CD4-positive, alpha-beta T cell treated with Interferon gamma for 1 hour (primary cell): ENCODE data around the gene PDLIM4.

ENCODE experiments used
- DNase-seq: peaks from one replicate; pipeline ENCODE4 v3.0.0-alpha.2; 2020

Gene PDLIM4

DNA sequence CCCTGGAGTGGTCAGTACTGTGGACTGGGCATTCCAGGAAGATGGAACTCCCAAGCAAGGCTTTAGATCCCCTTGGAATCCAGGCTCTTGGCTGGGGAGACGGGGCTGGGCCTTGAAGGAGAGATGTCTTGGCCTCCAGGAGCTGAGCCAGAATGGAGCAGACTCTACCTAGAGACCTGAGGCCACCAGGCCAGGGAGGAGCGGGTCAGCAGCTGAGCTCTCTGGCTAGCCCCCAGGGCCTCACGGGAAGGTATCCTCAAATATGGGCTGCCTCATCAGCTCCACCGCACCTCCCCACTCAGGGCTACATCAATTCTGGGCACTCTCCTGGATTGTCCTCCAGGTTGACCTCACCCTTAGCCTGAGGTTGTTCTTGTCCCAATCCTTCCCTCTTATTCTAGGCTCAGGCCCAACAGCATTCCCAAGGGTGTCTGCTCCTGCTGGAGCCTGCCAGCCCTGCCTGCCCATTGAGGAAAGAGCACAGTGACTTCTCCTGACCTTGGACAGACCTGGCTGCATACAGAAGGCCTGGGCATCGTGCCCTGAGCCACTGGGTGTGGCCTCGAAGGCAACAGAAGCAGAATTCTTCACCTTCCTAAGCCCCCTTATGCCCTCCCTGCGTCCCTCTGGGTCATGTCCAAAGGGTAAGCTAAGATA lies 3.0 kb upstream of the PDLIM4 start:
- no peak for DNase-seq

DNA sequence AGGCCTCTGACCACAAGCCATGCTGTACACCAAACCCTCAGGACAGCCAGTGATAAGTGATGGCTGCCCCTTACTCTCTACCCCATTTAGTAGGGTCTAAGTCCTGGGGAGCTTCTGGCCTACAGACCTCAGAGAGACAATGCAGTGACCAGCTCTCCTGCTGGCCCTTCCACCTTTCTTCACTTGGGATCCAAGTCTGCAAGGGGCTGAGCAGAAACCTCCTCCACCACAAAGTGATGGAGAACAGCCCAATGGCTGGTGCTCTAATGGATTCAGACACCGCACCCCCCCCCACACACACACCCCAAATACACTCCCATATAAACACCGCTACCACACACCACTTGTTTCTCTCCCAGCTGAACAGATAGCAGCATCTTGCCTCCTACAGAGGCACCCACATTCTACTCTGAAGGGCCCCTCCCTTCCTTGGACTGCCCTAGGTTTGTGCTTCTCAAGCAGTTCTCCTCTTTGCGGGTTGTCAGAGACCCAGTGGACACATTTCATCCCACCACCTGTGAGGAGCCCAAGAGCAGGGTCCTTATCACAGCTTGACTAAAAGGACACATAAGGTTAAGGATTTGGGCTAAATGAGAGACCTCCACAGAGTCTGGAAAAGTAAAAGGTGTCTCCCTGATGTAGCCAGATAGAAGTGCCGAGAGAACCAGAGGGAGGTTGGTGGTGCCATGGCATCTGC lies 1.3 kb upstream of the PDLIM4 start:
- no peak for DNase-seq

DNA sequence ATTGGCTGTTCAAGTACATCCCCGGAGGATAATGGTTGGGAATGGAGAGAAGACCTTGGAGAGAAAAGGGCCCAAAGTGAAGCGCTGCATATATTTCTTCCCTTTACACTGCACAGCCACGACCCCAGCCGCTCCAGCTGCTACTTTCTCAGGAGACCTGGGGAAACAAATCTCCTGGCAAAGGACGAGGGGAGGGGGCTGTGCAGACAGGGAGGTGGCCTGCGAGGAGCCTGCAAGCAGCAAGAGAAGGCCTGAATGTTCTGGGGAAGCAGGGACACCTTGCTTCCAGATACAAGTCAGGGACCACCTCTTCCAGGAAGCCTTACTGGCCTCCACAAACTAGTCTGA lies 739 bp upstream of the PDLIM4 start:
- no peak for DNase-seq

DNA sequence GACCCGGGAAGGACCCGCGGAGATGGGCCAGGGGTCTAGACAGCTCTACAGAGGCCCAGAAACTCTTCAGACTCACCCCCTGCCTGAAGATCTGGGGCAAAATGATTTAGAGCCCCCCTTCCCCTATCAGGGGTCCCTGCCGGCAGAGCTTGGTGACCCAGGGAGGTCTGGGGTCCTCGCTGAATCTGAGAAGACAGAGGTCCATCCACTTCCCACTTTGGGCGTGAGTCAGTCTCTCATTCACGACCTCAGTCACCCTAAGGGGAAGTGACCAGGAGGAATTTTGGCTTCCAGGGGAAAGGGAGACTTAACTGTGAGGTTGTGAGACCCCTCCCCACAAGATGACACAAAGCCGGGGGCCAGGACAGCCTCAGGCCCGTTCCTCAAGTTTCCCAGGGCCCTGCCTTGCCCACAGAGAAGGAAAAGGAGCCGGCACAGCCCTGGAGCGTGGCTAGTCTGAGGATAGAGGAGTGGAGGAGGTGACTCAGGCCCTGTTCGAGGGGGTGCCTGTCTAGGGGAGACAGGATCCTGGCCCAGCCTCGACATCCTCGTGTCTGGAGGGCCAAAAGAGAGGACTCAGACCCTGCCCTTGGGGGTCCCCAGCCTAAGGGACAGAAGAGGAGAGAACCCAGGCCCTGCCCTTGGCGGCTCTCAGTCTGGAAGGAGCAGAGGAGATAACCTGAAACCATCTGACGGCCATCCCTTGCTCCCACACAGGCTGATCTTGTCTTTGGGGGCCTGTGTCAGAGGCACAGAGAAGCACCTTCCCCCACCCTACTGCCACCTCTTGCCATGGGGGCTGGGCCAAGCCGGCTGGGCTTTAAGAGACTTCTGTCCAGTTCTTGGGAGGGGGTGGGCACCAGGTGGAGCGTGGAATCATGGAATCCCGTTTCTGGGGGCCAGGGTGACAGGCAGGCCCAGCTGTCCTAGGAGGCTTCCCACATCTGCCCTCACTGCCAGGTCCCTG lies 889 bp downstream of the PDLIM4 start:
- no peak for DNase-seq

DNA sequence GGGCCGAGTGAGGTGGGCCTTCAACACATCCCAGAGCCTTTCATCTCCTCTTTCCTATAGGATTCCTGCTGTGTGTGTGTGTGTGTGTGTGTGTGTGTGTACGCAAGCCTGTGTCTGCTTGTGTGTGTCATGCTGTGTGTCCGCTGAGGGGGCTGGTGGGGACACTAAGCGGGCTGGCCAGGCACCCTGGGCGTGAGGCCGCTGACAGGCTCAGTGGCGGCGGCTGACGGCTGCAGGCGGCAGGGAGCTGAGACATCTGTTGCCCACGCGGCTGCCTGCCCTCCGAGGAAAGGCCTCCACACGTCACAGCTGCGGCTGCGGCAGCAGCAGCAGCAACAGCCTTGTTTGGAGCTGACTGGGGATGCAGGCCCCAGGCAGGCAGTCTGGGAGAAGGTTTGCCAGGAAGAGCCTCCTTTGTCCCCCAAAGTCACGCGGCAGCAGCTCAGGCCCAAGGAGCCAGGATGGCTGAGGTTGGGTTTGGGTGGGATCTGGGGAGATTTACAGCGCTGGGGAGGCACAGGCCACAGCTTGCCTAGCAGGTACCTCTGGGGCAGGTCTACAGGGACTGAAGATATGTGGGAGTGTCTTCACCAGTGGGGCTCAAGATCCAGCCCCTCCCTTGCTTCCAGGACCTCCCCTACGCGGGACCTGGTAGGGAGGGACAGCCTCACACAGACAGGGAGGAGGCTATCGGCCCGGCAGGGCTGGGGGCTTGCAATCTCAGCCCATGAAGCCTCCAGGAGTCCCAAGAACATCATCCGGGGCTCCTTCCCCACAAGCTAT lies 1.8 kb downstream of the PDLIM4 start:
- no peak for DNase-seq

DNA sequence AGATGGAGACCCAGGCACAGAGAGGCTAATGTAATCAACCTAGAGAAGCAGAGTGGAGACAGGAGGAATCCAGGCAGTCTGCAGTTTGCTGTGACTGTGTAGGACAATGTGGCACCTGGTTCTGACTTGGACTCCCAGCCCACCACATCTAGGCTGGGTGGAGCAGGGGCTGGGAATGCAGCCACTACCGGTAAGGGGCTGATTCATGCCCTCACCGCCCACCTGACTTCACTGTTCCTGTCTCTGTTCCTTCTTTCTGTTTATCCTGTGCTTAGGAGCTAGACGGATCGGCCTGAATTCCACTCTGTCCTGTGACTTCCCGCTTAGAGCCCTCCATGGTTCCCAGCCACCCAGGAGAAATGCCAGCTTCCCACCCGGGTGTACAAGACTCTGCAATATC lies 2.6 kb downstream of the PDLIM4 start:
- DNase-seq: no peak

DNA sequence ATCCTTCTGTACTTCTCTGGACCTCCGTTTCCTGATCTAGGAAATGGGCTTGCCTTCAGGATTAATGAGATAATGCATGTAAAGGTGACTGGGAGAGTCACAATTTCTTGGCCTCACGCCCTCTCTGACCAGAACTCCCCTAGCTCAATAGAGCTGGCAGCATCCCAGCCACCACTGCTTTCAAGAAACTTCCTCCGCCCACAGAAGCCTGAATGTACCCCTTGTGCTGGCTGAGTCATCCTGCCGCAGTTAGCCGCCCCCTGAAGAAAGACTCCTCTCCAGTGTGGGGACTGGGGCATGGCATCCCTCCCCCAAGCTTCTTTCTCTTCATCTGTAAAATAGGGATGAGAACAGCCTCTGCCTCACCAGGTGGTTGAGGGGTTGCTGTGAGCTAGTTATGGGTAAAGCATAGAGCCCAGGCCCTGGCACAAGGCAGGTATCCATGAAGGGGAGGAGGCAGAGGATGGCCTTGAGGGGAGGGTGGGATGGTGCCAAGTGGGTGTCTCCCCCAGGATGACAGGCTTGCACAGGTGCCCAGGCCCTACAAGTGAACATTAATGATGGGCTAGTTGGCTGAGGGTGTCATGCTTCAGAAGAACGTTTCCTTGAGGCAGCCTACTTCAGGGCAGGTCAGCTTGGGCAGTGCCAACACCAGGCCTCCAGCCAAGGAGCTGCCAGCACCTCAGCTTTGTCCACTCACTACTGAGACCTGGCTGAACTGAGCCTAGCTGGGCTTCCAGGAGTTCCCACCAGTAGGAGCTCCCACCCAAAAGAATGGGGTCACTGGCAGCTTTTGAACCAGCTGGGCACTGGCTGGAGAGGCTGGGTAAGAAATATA lies 3.4 kb downstream of the PDLIM4 start:
- DNase-seq: no peak

DNA sequence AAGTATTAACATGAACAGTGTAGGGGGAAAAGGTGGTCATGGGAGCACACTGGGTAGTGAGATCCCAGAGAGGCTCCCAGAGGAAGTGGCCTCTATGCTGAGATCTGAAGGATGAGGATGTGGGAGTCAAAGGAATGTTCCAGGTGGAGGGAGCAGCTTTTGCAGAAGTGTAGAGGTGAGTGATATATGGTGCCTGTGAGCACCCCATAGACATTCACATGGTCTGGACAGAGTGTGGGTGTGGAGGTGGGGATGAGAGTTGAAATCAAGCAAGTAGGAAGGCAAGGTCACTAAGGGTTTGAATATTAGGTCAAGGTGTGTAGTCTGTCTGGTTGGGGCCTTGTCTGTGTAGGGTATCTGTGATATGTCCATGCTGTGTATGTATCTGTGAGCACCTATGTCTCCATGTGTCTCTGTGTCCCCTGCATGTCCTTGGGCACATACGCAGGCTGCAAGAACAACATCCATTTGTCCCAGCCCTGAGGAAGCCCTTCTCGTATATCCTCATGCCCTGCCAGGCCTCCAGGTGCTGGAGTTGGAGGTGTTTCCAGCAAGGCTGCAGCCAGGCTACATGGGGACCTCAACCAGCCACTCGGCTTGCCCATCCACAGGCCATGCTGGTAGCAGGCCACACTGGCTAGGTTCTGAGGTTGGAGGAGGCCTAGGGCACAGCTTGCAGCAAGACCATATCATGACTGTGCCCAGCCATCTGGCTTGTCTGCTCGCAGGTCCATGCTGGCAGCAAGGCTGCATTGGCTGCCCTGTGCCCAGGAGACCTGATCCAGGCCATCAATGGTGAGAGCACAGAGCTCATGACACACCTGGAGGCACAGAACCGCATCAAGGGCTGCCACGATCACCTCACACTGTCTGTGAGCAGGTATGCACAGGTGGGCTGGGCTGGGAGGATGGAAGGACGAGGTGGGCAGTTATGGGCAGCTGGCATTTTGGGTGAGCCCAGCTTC lies 4.7 kb downstream of the PDLIM4 start:
- no peak for DNase-seq

DNA sequence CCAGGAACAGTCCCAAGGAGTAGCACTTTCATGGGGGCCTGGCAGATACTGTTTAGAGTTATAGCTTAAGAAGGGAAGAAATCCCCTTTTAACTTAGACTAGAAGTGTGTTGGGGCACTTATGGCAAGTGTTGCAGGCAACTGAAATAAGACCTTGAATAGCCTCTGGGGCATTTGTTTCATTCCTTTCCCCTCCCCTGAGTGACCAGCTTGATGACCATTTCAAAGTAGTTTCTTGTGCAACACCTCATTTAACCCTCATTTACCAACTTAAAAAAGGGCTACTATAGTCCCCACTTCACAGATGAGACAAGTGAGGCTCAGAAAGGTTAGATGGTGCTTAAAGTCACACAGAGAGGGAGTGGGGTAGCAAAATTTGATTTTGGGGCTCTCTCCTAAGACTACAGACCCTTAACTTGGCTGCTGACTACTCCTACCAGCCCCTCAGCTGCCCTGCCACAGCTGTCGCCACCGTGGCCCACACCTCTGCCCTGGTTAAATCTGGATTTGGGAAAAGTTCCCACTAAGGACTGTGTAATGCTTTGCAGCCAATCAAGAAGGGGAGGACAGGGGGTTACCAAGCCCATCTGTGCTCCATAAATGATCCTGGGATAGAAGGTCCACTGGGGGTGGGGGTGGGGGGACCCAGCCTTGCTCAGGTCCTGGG lies 5.5 kb downstream of the PDLIM4 start:
- no peak for DNase-seq

DNA sequence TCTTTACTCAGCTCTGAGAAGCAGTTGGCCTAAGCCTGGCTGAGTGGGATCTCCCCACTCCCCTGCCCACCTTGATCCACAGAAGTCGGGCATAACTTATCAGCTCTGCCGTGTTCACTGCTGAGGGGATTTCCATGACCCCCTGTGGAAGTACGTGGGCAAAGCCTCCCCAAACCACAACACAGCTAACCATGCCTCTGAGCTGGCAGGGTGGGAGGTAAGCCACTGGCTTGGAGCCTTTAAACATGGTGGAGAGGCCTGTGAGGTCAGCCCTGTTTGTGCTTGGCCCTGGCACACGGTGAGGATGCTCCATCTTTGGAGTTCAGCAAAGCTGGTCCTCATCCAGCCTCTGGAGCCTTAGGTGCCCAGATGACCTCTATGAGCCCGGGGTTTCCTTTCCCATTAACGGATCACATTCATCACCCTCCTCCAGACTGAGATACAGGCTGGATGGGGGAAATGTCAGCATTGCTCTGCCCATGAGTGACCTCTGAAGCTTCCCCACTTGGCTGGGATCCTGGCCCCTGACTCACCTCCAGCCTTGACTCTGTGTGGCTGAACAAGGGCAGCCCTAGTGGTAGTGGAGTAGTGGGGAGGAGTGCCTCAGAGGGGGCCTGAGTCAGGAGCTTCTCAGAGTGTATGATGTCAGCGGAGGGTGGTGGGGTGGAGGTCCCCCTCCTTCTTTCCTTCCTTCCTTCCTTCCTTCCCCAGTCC lies 6.2 kb downstream of the PDLIM4 start:
- no peak for DNase-seq

DNA sequence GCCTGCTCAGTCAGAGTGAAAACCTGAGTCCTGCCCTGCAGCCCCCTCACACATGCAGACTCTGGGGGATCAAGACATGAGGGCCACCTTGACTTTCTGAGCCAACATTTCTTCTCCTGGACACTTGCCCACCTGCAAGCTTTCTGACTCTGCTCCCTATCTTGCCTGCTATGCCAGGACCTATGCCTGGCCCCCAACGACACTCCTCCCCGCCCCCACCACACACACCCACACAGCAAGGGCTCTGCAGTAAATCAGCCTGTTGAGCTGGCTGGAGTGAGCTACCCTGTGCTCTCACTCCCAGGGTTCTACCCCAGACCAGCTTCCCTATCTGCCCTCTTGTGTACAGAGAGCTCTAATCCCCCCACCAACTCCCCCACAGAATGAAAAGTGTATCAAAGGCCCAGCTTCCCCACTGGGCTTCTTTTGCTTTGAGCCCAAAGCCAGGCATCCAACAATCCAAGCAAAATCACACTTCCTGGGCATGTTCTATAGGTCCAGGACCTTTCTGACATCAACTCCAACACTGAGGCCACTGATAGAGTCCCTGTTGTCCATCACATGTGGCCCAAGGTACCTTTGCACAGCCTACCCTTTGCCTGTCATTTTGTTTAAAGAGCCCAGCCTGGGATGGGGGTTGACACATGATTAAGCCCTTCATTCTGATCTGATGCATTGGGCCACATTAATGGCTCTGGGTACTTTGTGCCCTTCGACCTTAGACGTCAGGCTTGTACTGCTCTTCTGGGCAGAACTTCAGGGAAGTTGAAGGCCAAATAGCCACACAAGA lies 7.2 kb downstream of the PDLIM4 start:
- no peak for DNase-seq

DNA sequence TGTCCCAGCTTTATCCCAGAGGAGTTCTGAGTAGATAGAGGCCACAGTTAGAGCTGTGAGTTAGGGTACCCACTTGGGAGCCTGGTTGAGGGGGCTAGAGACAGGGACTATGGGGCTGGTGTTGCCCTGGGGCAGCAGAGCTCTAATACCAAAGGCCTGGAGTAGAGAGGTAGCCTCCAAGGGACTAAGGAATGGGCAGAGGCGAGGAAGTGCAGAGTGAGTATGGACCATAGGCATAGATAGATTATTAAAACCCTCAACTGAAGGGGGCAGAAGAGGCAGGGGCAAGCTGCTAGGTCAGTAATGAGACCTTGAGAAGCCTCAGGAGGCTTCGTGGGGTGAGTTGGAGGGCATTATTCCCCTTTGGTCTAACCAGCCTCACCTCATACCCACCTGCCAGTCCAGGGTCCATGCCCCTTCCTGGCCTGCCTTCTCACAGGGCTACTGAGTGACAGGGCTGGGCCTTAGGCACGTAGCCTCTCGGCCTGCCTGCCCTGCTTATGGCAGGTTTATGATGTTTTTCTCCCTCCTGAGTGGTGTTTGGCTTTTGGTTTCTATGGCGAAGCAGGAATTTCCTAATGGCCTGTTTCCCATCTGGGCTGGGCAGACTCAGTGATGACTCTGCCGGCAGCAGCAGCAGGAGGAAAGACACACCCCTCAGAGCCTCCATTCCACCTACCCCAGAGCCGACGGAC lies 8.0 kb downstream of the PDLIM4 start:
- DNase-seq: no peak

DNA sequence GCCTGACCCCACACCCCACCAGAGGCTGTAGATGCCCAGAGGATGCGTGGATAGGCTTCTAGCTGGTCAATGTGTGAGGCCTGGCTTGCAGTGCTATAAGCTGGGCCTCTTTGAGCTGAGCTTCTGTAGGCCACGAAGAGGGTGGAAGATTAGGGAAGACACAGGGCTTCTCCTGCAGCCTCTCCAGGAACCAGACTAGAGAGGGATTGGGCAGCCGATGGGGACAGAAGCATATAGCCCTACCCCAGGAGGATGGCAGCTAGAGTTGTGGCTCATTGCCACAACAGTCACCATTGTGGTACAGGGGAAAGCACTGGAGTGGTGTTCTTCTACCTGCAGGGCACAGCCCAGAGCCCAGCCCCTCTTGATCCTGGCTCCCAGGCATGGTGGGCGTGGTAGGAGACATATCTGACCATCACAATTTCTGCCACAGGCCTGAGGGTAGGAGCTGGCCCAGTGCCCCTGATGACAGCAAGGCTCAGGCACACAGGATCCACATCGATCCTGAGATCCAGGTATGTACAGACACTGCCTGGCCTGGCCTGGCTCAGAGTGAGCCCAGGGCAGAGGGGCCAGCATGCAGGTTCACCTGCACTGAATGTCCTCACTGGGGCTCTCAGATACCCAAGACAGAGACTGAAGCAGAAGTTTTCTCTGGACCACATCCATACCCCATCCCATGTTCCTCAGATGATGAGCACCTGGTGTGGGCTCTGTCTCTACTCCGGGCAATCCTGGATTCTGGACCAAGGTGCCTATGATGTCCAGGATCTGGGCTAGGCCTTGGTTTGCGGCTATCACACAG lies 8.7 kb downstream of the PDLIM4 start:
- no peak for DNase-seq

DNA sequence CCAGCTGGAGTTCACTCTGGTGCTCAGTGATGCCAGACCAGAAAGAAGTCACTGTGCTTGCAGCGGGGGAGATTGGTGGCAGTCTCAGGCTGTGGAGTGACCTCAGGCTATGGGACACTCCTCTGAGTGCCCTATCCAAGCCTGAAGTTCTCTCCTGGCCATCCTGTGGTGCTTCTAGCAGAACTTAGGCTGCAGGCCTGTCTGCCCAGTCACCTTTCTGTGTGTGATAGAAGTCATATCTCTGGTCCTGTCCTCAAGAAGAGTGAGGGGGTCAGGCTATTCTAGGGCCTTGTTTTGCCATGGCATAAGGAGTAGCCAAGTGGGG lies 9.3 kb downstream of the PDLIM4 start:
- DNase-seq: no peak

DNA sequence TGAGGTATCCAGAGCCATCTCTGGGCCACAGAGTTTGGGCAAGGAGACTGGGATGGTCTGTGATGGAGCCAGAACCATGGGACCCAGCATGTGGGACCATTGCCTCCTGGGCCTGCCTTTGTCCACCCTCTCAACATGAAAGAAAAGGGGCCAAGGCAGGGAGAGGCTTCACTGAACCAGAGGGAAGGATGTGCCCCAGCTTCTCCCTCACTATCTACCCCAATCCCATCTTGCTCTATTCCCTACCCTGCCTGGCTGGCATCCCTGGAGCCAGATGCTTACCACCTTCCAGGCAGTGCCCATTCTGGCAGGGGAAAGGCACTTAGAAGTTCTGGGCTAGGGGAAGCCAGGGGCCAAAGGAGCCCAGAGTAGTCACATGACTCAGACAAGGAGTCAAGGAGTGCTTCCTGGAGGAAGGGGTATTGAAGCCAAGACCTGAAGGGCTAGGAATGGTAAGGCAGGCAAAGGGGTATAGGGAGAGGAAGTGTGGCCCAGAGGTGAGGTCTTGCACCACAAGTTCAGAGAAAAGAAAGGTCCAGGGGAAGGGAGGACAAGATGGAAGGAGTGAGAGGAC lies 9.8 kb downstream of the PDLIM4 start:
- no peak for DNase-seq

DNA sequence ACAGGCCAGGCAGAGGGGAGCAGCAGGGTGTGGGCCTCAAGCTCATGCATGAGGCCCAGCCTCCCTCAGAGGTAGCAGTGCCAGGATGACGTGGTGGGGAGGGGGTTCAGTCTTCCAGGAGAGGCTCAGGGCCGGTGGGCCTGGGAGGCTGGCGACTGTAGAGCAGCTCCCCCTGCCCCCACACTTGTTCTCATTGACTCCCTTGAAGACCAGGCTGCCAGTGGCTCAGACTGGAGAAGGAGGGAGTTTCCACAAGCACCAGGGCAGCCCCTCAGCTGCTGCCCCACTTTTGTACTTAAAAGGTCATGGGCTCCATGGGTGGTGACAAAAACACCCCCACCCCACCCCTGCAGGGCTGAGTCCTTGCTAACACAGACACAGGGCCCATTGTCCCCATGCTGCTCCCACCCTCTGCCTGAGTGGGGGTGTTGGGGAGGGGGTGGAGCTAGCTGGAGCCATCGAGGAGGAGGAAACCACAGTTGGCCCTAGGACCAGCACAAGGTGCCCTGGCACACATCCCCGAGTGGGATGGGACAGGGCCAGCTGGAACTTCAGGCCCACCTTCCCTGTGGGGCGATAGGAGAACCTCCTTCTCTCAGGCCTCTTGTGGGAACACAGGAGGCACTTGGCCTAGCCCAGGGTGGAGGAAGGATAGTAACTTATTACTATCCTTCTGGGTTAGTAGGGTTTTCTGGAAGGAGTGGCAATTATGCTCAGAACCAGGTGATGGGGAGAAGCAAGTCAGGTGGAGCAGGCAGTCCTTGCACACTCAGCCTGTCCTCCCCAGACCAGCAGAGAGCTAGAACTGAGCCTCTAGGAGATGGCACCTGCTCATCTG lies 10.7 kb downstream of the PDLIM4 start:
- DNase-seq: no peak
